ENCODE results near the gene FNDC3B.
A peak's percentile ranks its signal among the peaks of the same experiment; 100 is the strongest.

The FNDC3B gene

DNA sequence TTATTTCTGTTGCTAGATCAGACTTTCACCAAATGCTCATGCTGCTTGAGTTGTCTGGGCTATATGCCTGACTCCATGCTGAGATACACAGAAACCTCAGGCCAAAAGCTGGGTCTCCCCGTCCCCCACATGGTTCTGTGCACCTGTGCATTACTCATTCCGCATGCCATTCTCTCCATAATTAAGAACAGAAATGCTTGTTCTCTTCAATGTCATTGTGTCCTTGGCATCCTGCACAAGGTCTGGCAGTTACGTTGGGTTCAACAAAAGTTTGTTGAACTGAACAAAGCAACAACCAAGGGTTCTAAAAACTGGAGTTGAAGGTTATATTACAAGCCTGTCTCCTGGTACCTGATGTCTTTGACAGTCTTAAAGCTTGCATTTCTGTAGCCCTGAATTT is 177.5 kb downstream of the FNDC3B start:
- TF ChIP-seq EGR1 (IDR thresholded peaks at IDR 0.05) (no peak), TCF12 (IDR thresholded peaks at IDR 0.05; ENCODE audit: low read depth) (peak; percentile 82), FOXM1 (IDR thresholded peaks at IDR 0.05; ENCODE audit: borderline replicate concordance, low read depth) (no peak), MAX (IDR thresholded peaks at IDR 0.05) (peak; percentile 32; the same call in 1 of the 2 replicates), REST (IDR thresholded peaks at IDR 0.05; ENCODE audit: low read depth) (no peak), NFIC (IDR thresholded peaks at IDR 0.05) (peak; percentile 54; the same call in 1 of the 2 replicates), TAF1 (IDR thresholded peaks at IDR 0.05; ENCODE audit: low read depth) (no peak), YY1 (IDR thresholded peaks at IDR 0.05; ENCODE audit: low read depth) (no peak), EP300 (IDR thresholded peaks at IDR 0.05; ENCODE audit: borderline replicate concordance) (peak; percentile 69; the same call in 1 of the 2 replicates), TEAD4 (IDR thresholded peaks at IDR 0.05) (peak; percentile 61; the same call in 1 of the 2 replicates)
- TF ChIP-seq, protein P1, sequence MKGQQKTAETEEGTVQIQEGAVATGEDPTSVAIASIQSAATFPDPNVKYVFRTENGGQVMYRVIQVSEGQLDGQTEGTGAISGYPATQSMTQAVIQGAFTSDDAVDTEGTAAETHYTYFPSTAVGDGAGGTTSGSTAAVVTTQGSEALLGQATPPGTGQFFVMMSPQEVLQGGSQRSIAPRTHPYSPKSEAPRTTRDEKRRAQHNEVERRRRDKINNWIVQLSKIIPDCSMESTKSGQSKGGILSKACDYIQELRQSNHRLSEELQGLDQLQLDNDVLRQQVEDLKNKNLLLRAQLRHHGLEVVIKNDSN (IDR thresholded peaks at IDR 0.05) = no peak

- peak; percentile 64; the same call in 1 of the 2 replicates for TF ChIP-seq FOXM1 (IDR thresholded peaks at IDR 0.05; ENCODE audit: borderline replicate concordance, low read depth)
- TF ChIP-seq MAX (IDR thresholded peaks at IDR 0.05) = 0 out of 2 replicates have a peak, but pooled peaks have one; percentile 29
- TF ChIP-seq TCF12 (IDR thresholded peaks at IDR 0.05; ENCODE audit: low read depth) = peak; percentile 72
- peak; percentile 89 for TF ChIP-seq CEBPB (IDR thresholded peaks at IDR 0.05)
- peak; percentile 67; the same call in 1 of the 2 replicates for TF ChIP-seq TEAD4 (IDR thresholded peaks at IDR 0.05)
- TF ChIP-seq RAD21 (IDR thresholded peaks at IDR 0.05; ENCODE audit: low read depth) = no peak
- TF ChIP-seq YY1 (IDR thresholded peaks at IDR 0.05; ENCODE audit: low read depth) = no peak
- TF ChIP-seq NFIC (IDR thresholded peaks at IDR 0.05) = peak; percentile 89
These were observed 178.5 kb downstream of the FNDC3B start for GRCh38 chr3:172217877-172218276.

DNA sequence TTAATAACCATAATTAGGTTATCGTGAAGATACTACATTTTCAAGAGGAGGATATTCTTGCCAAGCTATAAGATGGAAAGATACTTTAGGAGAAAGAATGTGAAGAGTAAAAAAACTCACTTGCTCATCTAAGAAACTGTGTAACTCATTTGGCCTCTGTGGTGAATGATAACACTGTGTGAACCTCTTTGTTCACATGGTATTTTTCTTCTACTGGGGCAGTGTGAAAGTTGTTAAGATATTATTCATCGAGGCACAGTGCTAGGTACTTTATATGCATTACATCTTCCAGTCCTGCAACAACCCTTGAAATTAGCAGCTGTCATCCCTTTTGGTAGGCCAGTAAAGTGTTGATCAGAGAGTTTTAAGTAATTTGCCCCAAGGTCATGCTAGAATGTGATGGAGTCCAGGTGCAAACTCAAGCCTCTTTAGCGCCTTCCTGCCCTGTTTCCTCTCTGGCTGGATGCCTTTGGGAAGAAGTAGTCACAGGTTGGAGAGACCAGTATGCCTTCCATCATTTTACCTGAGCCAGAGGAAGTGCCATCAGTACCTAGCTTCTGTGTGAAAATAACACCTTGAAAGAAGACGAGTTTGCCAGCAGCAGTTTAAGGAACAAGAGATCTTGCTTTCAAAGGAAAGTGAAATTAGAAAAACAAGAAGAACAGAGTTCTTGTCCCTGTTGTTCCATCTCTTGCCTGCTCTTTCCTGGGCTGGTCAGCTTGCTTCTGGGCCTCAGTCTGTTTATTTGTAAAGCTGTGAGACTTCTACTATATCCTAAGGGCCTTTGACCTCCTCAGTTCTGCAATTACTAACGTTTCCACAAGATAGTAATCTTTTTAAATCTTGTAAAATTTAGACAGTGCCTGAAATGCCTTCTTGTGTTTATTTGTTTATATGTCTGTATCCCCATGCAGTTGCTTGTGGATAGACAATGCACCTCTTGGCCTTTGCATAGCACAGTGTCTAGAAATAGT is 179.3 kb downstream of the FNDC3B start:
- no peak for TF ChIP-seq TCF12 (IDR thresholded peaks at IDR 0.05; ENCODE audit: low read depth)
- no peak for TF ChIP-seq EP300 (IDR thresholded peaks at IDR 0.05; ENCODE audit: borderline replicate concordance)
- no peak for TF ChIP-seq RAD21 (IDR thresholded peaks at IDR 0.05; ENCODE audit: low read depth)
- TF ChIP-seq NFIC (IDR thresholded peaks at IDR 0.05) = no peak
- TF ChIP-seq TAF1 (IDR thresholded peaks at IDR 0.05; ENCODE audit: low read depth) = no peak
- TF ChIP-seq EGR1 (IDR thresholded peaks at IDR 0.05) = no peak
- no peak for TF ChIP-seq REST (IDR thresholded peaks at IDR 0.05; ENCODE audit: low read depth)
- TF ChIP-seq FOXM1 (IDR thresholded peaks at IDR 0.05; ENCODE audit: borderline replicate concordance, low read depth) = no peak
- TF ChIP-seq TEAD4 (IDR thresholded peaks at IDR 0.05) = no peak
- TF ChIP-seq CEBPB (IDR thresholded peaks at IDR 0.05) = no peak
- no peak for TF ChIP-seq CREB1 (IDR thresholded peaks at IDR 0.05; ENCODE audit: low read depth)
- TF ChIP-seq, protein P1 (IDR thresholded peaks at IDR 0.05) = no peak
- no peak for TF ChIP-seq MAX (IDR thresholded peaks at IDR 0.05)
- no peak for TF ChIP-seq ZBTB7A (IDR thresholded peaks at IDR 0.05; ENCODE audit: low read depth)
- no peak for TF ChIP-seq YY1 (IDR thresholded peaks at IDR 0.05; ENCODE audit: low read depth)

- TF ChIP-seq NFIC (IDR thresholded peaks at IDR 0.05) = no peak
- TF ChIP-seq, protein P1 (IDR thresholded peaks at IDR 0.05) = no peak
These were observed 180.4 kb downstream of the FNDC3B start for GRCh38 chr3:172219750-172220149.

DNA sequence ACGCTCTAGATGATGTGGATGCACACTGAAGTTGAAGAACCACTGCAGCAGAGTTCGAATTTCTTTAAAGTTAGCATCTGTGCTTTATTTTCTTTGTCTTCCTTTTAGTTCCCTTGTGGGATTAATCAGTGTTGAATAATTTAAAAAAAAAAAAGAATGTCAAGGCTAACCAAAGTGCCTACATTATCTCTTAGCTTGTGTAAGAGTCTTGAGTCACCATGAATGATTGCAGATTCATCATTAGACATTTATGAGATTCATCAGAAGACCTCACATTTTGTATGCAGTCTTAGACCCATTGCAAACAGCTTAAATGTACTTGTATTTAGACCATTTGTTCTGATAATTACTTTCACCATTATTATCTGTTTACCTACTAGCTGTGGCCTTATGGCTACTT is 182.2 kb downstream of the FNDC3B start:
- TF ChIP-seq CREB1 (IDR thresholded peaks at IDR 0.05; ENCODE audit: low read depth) (no peak), TCF12 (IDR thresholded peaks at IDR 0.05; ENCODE audit: low read depth) (no peak), FOXM1 (IDR thresholded peaks at IDR 0.05; ENCODE audit: borderline replicate concordance, low read depth) (no peak), CEBPB (IDR thresholded peaks at IDR 0.05) (no peak), ZBTB7A (IDR thresholded peaks at IDR 0.05; ENCODE audit: low read depth) (no peak), NFIC (IDR thresholded peaks at IDR 0.05) (no peak), REST (IDR thresholded peaks at IDR 0.05; ENCODE audit: low read depth) (no peak), TEAD4 (IDR thresholded peaks at IDR 0.05) (no peak)

Measured in Ishikawa (cell line).